ENCODE measurements around the gene NCBP2L. TPM values are rescaled to one million over a fixed set of nuclear protein-coding genes. Genes with fewer than 3 reads are reported as not detected.

Gene NCBP2L
- total RNA-seq, 1 donor from 2014 or later: not detected

GRCh38 chrX:107764845-107765608 lies 12.5 kb upstream of the NCBP2L start:
- Mint-ChIP-seq H3K27ac (ENCODE audit: unreplicated experiment) (no peak overlapping the region), H3K9me3 (ENCODE audit: unreplicated experiment) (no peaks in the 10 kb centered on the region), H3K27me3 (ENCODE audit: unreplicated experiment) (peaks cover 1% of the 10 kb centered on the region), H3K4me1 (ENCODE audit: unreplicated experiment) (no peaks in the 10 kb centered on the region), H3K4me3 (ENCODE audit: unreplicated experiment) (no peak overlapping the region), H3K36me3 (ENCODE audit: low read depth, unreplicated experiment) (no peaks in the 10 kb centered on the region)
- TF ChIP-seq, protein P1, sequence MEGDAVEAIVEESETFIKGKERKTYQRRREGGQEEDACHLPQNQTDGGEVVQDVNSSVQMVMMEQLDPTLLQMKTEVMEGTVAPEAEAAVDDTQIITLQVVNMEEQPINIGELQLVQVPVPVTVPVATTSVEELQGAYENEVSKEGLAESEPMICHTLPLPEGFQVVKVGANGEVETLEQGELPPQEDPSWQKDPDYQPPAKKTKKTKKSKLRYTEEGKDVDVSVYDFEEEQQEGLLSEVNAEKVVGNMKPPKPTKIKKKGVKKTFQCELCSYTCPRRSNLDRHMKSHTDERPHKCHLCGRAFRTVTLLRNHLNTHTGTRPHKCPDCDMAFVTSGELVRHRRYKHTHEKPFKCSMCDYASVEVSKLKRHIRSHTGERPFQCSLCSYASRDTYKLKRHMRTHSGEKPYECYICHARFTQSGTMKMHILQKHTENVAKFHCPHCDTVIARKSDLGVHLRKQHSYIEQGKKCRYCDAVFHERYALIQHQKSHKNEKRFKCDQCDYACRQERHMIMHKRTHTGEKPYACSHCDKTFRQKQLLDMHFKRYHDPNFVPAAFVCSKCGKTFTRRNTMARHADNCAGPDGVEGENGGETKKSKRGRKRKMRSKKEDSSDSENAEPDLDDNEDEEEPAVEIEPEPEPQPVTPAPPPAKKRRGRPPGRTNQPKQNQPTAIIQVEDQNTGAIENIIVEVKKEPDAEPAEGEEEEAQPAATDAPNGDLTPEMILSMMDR (IDR thresholded peaks at IDR 0.05; ENCODE audit: unreplicated experiment): no peak
- no peak for DNase-seq (ENCODE audit: low spot score)

- TF ChIP-seq, protein P1 (IDR thresholded peaks at IDR 0.05; ENCODE audit: unreplicated experiment): no peak
These were observed 10.9 kb upstream of the NCBP2L start for GRCh38 chrX:107766470-107767150.

GRCh38 chrX:107768051-107768450 lies 9.5 kb upstream of the NCBP2L start:
- Mint-ChIP-seq H3K4me3 (ENCODE audit: unreplicated experiment) (no peak overlapping the region), H3K4me1 (ENCODE audit: unreplicated experiment) (no peaks in the 10 kb centered on the region), H3K27me3 (ENCODE audit: unreplicated experiment) (no peaks in the 10 kb centered on the region), H3K27ac (ENCODE audit: unreplicated experiment) (no peak overlapping the region), H3K36me3 (ENCODE audit: low read depth, unreplicated experiment) (no peaks in the 10 kb centered on the region), H3K9me3 (ENCODE audit: unreplicated experiment) (no peaks in the 10 kb centered on the region)
- DNase-seq (ENCODE audit: low spot score): no peak
- TF ChIP-seq, protein P1 (IDR thresholded peaks at IDR 0.05; ENCODE audit: unreplicated experiment): no peak

More at GRCh38 chrX:107766470-107767150, 10.9 kb upstream of the NCBP2L start:
- H3K4me1 Mint-ChIP-seq (ENCODE audit: unreplicated experiment): no peaks in the 10 kb centered on the region
- H3K27ac Mint-ChIP-seq (ENCODE audit: unreplicated experiment): no peak overlapping the region
- no peak for DNase-seq (ENCODE audit: low spot score)
- H3K27me3 Mint-ChIP-seq (ENCODE audit: unreplicated experiment): no peaks in the 10 kb centered on the region
- H3K4me3 Mint-ChIP-seq (ENCODE audit: unreplicated experiment): no peak overlapping the region
- H3K36me3 Mint-ChIP-seq (ENCODE audit: low read depth, unreplicated experiment): no peaks in the 10 kb centered on the region
- no peaks in the 10 kb centered on the region for H3K9me3 Mint-ChIP-seq (ENCODE audit: unreplicated experiment)

- Mint-ChIP-seq H3K36me3 (ENCODE audit: low read depth, unreplicated experiment) (no peaks in the 10 kb centered on the region), H3K9me3 (ENCODE audit: unreplicated experiment) (no peaks in the 10 kb centered on the region), H3K4me1 (ENCODE audit: unreplicated experiment) (no peaks in the 10 kb centered on the region), H3K27me3 (ENCODE audit: unreplicated experiment) (peaks cover 1% of the 10 kb centered on the region), H3K4me3 (ENCODE audit: unreplicated experiment) (no peak overlapping the region), H3K27ac (ENCODE audit: unreplicated experiment) (no peak overlapping the region)
- DNase-seq (ENCODE audit: low spot score): no peak
- TF ChIP-seq, protein P1 (IDR thresholded peaks at IDR 0.05; ENCODE audit: unreplicated experiment): no peak
These were observed 7.8 kb upstream of the NCBP2L start for GRCh38 chrX:107769581-107770317.
